ENCODE results near the gene PNKP. TPM values are rescaled to one million over a fixed set of nuclear protein-coding genes. Genes with fewer than 3 reads are reported as not detected.

PNKP gene
- total RNA-seq, 1 donor from 2014 or later = 83.2 TPM

- Histone ChIP-seq H3K4me3 (no peak overlapping the region), H3K27me3 (no peaks in the 10 kb centered on the region), H3K9me3 (no peaks in the 10 kb centered on the region), H3K4me1 (peaks cover 34% of the 10 kb centered on the region), H3K27ac (no peak overlapping the region), H3K36me3 (no peaks in the 10 kb centered on the region)
- DNase-seq = no peak
- TF ChIP-seq CTCF (IDR thresholded peaks at IDR 0.05) = no peak
- intact Hi-C loops (cut with DNase I) = no loop called here
- no peak for ATAC-seq
These were observed 4.1 kb upstream of the PNKP start for GRCh38 chr19:49871349-49871985.

- H3K27ac ChIP-seq = peak overlapping the region; percentile 90
- intact Hi-C loops (cut with DNase I) = no loop called here
- peaks cover 41% of the 10 kb centered on the region for H3K4me1 ChIP-seq
- peak overlapping the region; percentile 73 for H3K4me3 ChIP-seq
- DNase-seq = no peak
- no peaks in the 10 kb centered on the region for H3K9me3 ChIP-seq
- no peaks in the 10 kb centered on the region for H3K27me3 ChIP-seq
- TF ChIP-seq CTCF (IDR thresholded peaks at IDR 0.05) = no peak
- no peak for ATAC-seq
- no peaks in the 10 kb centered on the region for H3K36me3 ChIP-seq
These were observed 3.0 kb upstream of the PNKP start for GRCh38 chr19:49870309-49870901.

DNA sequence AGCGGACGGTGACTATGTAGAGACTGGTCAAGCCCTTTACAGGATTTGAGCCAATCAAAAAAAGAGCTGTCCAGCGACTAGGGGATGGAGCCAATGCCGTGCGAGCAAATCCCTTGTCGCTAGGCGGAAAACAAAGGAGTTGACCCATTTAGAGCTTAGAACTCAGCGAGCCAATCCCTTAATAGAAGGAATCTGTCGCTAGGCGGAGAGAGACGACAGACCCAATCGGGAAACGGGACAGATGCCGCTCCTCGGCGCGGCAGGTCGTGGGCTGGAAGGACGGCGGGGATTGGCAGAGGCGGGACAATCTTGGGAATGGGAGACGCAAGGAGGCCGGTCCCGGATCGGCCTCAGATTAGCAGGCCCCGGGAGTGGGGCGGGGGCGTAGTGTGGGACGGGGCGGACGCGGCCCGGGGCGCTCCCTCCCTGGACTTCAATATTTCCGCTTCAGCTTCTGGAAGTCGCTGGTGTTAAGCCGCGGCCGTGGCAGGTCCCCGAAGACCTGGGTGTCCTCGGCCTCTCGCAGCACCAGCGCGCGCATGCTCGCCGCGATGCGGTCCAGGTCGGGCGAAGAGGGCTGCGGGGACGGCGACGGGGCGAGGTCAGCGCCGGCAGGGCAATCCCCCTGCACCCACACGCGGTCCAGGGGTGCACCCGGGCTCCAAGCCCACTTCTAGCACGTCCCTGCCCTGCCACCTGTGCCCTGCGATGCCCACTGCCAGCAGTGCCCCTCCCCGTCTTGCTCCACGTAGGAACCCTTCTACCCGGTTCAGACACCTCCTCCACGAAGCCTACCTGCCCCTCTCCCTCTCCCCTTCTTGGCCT, 2.3 kb upstream of the PNKP start:
- no peaks in the 10 kb centered on the region for H3K27me3 ChIP-seq
- no peaks in the 10 kb centered on the region for H3K9me3 ChIP-seq
- peak; percentile 26 for TF ChIP-seq CTCF (IDR thresholded peaks at IDR 0.05)
- DNase-seq (peak; percentile 97), ATAC-seq (peak; percentile 85)
- intact Hi-C loops (cut with DNase I) = no loop called here
- peaks cover 36% of the 10 kb centered on the region for H3K4me1 ChIP-seq
- H3K36me3 ChIP-seq = peaks cover 4% of the 10 kb centered on the region
- H3K27ac ChIP-seq = peak overlapping the region; percentile 90
- peak overlapping the region; percentile 73 for H3K4me3 ChIP-seq

- no peak for TF ChIP-seq CTCF (IDR thresholded peaks at IDR 0.05)
- no peaks in the 10 kb centered on the region for H3K27me3 ChIP-seq
- DNase-seq (peak; percentile 95), ATAC-seq (peak; percentile 1)
- H3K4me3 ChIP-seq = peak overlapping the region; percentile 45
- H3K4me1 ChIP-seq = peaks cover 36% of the 10 kb centered on the region
- intact Hi-C loops (cut with DNase I) = no loop called here
- peak overlapping the region; percentile 90 for H3K27ac ChIP-seq
- H3K9me3 ChIP-seq = no peaks in the 10 kb centered on the region
- H3K36me3 ChIP-seq = peaks cover 11% of the 10 kb centered on the region
These were observed 1.7 kb upstream of the PNKP start for GRCh38 chr19:49869009-49869483.

DNA sequence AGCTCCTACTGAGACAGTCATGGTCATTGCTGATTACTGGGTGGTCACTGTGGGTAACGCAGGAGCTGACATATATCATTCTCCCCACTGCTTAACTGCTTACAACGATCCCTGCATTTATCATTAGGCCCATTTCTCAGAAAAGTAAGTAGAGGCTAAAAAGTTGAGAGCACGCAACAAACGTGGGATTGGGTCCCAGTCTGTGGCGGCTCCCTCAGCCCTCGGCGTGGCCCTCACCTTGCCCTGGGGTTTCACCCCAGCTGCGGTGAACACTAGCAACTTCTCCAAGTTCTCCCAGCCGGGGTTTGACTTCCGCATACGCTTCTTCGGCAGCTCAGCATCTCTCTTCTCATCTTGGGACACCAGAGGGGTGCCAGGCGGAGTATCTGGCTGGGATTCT, 2.5 kb downstream of the PNKP start:
- H3K27ac ChIP-seq = no peak overlapping the region
- H3K4me3 ChIP-seq = no peak overlapping the region
- peaks cover 27% of the 10 kb centered on the region for H3K4me1 ChIP-seq

More for the DNA sequence above, 2.5 kb downstream of the PNKP start:
- Histone ChIP-seq H3K36me3 (peaks cover 45% of the 10 kb centered on the region), H3K27me3 (no peaks in the 10 kb centered on the region), H3K9me3 (no peaks in the 10 kb centered on the region)
- ATAC-seq = no peak
- TF ChIP-seq CTCF (IDR thresholded peaks at IDR 0.05) = no peak
- intact Hi-C loops (cut with DNase I) = no loop called here
- DNase-seq = no peak
